Measurements from ENCODE around the gene MACROD1.

DNA sequence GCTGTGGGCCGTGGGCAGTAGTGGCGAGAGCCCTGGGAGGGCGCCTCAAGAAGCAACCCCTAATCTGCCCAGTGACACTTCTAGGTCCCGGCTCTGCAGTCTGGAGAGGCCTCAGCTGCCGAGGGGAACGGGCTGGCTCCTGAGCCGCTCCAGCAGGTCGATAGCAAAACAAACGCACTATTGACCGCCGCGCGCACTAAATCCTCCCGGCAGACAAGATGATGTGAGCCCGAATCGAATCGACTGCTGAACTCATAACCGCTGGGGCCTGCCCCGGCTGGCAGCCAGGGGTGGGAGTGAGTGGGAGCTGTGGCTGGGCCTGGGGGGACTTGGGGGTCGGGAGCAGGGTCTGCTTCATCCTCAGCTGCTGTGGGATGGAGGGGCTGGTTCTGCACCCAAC, 94.1 kb downstream of the MACROD1 start:
- TF ChIP-seq ZBTB21 (CRISPR knock-in tag; IDR thresholded peaks at IDR 0.05; ENCODE audit: borderline replicate concordance) (no peak), GABPB1 (CRISPR knock-in tag; IDR thresholded peaks at IDR 0.05) (no peak), ZNF263 (CRISPR knock-in tag; IDR thresholded peaks at IDR 0.05; ENCODE audit: low read depth) (no peak), MXD4 (CRISPR knock-in tag; IDR thresholded peaks at IDR 0.05; ENCODE audit: borderline replicate concordance) (no peak), SP1 (CRISPR knock-in tag; conservative IDR thresholded peaks at IDR 0.05) (no peak), JUN (CRISPR knock-in tag; IDR thresholded peaks at IDR 0.05) (no peak), ATF1 (CRISPR knock-in tag; IDR thresholded peaks at IDR 0.05) (no peak), TEAD4 (CRISPR knock-in tag; IDR thresholded peaks at IDR 0.05) (no peak)
- TF ChIP-seq, protein P1, sequence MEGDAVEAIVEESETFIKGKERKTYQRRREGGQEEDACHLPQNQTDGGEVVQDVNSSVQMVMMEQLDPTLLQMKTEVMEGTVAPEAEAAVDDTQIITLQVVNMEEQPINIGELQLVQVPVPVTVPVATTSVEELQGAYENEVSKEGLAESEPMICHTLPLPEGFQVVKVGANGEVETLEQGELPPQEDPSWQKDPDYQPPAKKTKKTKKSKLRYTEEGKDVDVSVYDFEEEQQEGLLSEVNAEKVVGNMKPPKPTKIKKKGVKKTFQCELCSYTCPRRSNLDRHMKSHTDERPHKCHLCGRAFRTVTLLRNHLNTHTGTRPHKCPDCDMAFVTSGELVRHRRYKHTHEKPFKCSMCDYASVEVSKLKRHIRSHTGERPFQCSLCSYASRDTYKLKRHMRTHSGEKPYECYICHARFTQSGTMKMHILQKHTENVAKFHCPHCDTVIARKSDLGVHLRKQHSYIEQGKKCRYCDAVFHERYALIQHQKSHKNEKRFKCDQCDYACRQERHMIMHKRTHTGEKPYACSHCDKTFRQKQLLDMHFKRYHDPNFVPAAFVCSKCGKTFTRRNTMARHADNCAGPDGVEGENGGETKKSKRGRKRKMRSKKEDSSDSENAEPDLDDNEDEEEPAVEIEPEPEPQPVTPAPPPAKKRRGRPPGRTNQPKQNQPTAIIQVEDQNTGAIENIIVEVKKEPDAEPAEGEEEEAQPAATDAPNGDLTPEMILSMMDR (IDR thresholded peaks at IDR 0.05) = no peak
- TF ChIP-seq, protein P2, sequence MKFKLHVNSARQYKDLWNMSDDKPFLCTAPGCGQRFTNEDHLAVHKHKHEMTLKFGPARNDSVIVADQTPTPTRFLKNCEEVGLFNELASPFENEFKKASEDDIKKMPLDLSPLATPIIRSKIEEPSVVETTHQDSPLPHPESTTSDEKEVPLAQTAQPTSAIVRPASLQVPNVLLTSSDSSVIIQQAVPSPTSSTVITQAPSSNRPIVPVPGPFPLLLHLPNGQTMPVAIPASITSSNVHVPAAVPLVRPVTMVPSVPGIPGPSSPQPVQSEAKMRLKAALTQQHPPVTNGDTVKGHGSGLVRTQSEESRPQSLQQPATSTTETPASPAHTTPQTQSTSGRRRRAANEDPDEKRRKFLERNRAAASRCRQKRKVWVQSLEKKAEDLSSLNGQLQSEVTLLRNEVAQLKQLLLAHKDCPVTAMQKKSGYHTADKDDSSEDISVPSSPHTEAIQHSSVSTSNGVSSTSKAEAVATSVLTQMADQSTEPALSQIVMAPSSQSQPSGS (CRISPR knock-in tag; IDR thresholded peaks at IDR 0.05; ENCODE audit: borderline replicate concordance, low read depth) = no peak

Measured in WTC11 (cell line).